ENCODE data around the gene FOLR1. TPM values are rescaled to one million over a fixed set of nuclear protein-coding genes. Genes with fewer than 3 reads are reported as not detected.

FOLR1 gene
- total and polyA plus RNA-seq, 2 donors = 0.18 to 1.1 TPM

GRCh38 chr11:72222907-72223614 is 31.1 kb downstream of the FOLR1 start:
- no peaks in the 10 kb centered on the region for H3K4me1 ChIP-seq (ENCODE audit: insufficient read depth)
- no peaks in the 10 kb centered on the region for H3K36me3 ChIP-seq (ENCODE audit: insufficient read depth)
- WGBS = under 1% methylated on average over 47 of the region's 47 CpGs
- peak overlapping the region; percentile 90 for H3K4me3 ChIP-seq (ENCODE audit: low read depth, low read length)
- H3K27ac ChIP-seq (ENCODE audit: low read depth) = peak overlapping the region; percentile 95
- DNase-seq (ENCODE audit: extremely low spot score) = peak; percentile 90

- WGBS = under 1% methylated on average over 84 of the region's 84 CpGs
- DNase-seq (ENCODE audit: extremely low spot score) = no peak
- Histone ChIP-seq H3K4me1 (ENCODE audit: insufficient read depth) (no peaks in the 10 kb centered on the region), H3K27ac (ENCODE audit: low read depth) (peak overlapping the region; percentile 95), H3K4me3 (ENCODE audit: low read depth, low read length) (peak overlapping the region; percentile 90), H3K36me3 (ENCODE audit: insufficient read depth) (no peaks in the 10 kb centered on the region)
Observed at GRCh38 chr11:72223615-72224563, 31.9 kb downstream of the FOLR1 start.

GRCh38 chr11:72224564-72225410 is 32.8 kb downstream of the FOLR1 start, which contains the start of gene INPPL1:
Gene INPPL1, plus strand, starts transcription at chr11:72224767. Its CDS starts 218 bp downstream, at chr11:72224985.
- under 1% methylated on average over 80 of the region's 81 CpGs for WGBS
- Histone ChIP-seq H3K27ac (ENCODE audit: low read depth) (peak within 1 kb of the TSS; percentile 95), H3K36me3 (ENCODE audit: insufficient read depth) (no peaks in the 10 kb centered on the region), H3K4me3 (ENCODE audit: low read depth, low read length) (peak within 1 kb of the TSS; percentile 90), H3K4me1 (ENCODE audit: insufficient read depth) (no peaks in the 10 kb centered on the region)
- DNase-seq (ENCODE audit: extremely low spot score) = no peak

GRCh38 chr11:72225411-72225951 is 33.5 kb downstream of the FOLR1 start:
- Histone ChIP-seq H3K27ac (ENCODE audit: low read depth) (no peak overlapping the region), H3K4me1 (ENCODE audit: insufficient read depth) (no peaks in the 10 kb centered on the region), H3K36me3 (ENCODE audit: insufficient read depth) (no peaks in the 10 kb centered on the region), H3K4me3 (ENCODE audit: low read depth, low read length) (peak overlapping the region; percentile 90)
- 13% methylated on average over 11 of the region's 11 CpGs for WGBS
- no peak for DNase-seq (ENCODE audit: extremely low spot score)

- WGBS = 80% methylated on average over 5 of the region's 5 CpGs
- Histone ChIP-seq H3K36me3 (ENCODE audit: insufficient read depth) (peaks cover under 1% of the 10 kb centered on the region), H3K4me1 (ENCODE audit: insufficient read depth) (no peaks in the 10 kb centered on the region), H3K4me3 (ENCODE audit: low read depth, low read length) (no peak overlapping the region), H3K27ac (ENCODE audit: low read depth) (no peak overlapping the region)
- no peak for DNase-seq (ENCODE audit: extremely low spot score)
Observed at GRCh38 chr11:72226701-72227100, 34.8 kb downstream of the FOLR1 start.

- H3K27ac ChIP-seq (ENCODE audit: low read depth) = no peak overlapping the region
- no peak for DNase-seq (ENCODE audit: extremely low spot score)
- H3K36me3 ChIP-seq (ENCODE audit: insufficient read depth) = peaks cover 2% of the 10 kb centered on the region
- WGBS = 76% methylated on average over 14 of the region's 14 CpGs
- no peak overlapping the region for H3K4me3 ChIP-seq (ENCODE audit: low read depth, low read length)
- H3K4me1 ChIP-seq (ENCODE audit: insufficient read depth) = no peaks in the 10 kb centered on the region
Observed at GRCh38 chr11:72227316-72228228, 35.6 kb downstream of the FOLR1 start.

GRCh38 chr11:72228229-72228843 is 36.4 kb downstream of the FOLR1 start:
- H3K27ac ChIP-seq (ENCODE audit: low read depth) = no peak overlapping the region
- no peaks in the 10 kb centered on the region for H3K4me1 ChIP-seq (ENCODE audit: insufficient read depth)
- no peak overlapping the region for H3K4me3 ChIP-seq (ENCODE audit: low read depth, low read length)
- H3K36me3 ChIP-seq (ENCODE audit: insufficient read depth) = peaks cover 2% of the 10 kb centered on the region
- 73% methylated on average over 16 of the region's 16 CpGs for WGBS
- no peak for DNase-seq (ENCODE audit: extremely low spot score)

GRCh38 chr11:72228844-72229231 is 36.9 kb downstream of the FOLR1 start:
- WGBS = 88% methylated on average over 7 of the region's 7 CpGs
- Histone ChIP-seq H3K27ac (ENCODE audit: low read depth) (no peak overlapping the region), H3K4me3 (ENCODE audit: low read depth, low read length) (no peak overlapping the region), H3K36me3 (ENCODE audit: insufficient read depth) (peaks cover 2% of the 10 kb centered on the region), H3K4me1 (ENCODE audit: insufficient read depth) (no peaks in the 10 kb centered on the region)
- DNase-seq (ENCODE audit: extremely low spot score) = no peak

GRCh38 chr11:72229336-72229924 is 37.5 kb downstream of the FOLR1 start:
- Histone ChIP-seq H3K27ac (ENCODE audit: low read depth) (no peak overlapping the region), H3K4me3 (ENCODE audit: low read depth, low read length) (no peak overlapping the region), H3K4me1 (ENCODE audit: insufficient read depth) (no peaks in the 10 kb centered on the region), H3K36me3 (ENCODE audit: insufficient read depth) (peaks cover 5% of the 10 kb centered on the region)
- 97% methylated on average over 8 of the region's 8 CpGs for WGBS
- DNase-seq (ENCODE audit: extremely low spot score) = no peak

- DNase-seq (ENCODE audit: extremely low spot score) = no peak
- H3K4me1 ChIP-seq (ENCODE audit: insufficient read depth) = no peaks in the 10 kb centered on the region
- H3K36me3 ChIP-seq (ENCODE audit: insufficient read depth) = peaks cover 5% of the 10 kb centered on the region
- 89% methylated on average over 21 of the region's 21 CpGs for WGBS
- H3K27ac ChIP-seq (ENCODE audit: low read depth) = no peak overlapping the region
- no peak overlapping the region for H3K4me3 ChIP-seq (ENCODE audit: low read depth, low read length)
Observed at GRCh38 chr11:72229925-72230763, 38.2 kb downstream of the FOLR1 start.

GRCh38 chr11:72230764-72231365 is 38.9 kb downstream of the FOLR1 start:
- 87% methylated on average over 18 of the region's 18 CpGs for WGBS
- Histone ChIP-seq H3K4me1 (ENCODE audit: insufficient read depth) (no peaks in the 10 kb centered on the region), H3K27ac (ENCODE audit: low read depth) (no peak overlapping the region), H3K36me3 (ENCODE audit: insufficient read depth) (peaks cover 5% of the 10 kb centered on the region), H3K4me3 (ENCODE audit: low read depth, low read length) (no peak overlapping the region)
- no peak for DNase-seq (ENCODE audit: extremely low spot score)

Data from urinary bladder (tissue), 4 donors.